H4 (cell line): Measurements from ENCODE around the gene GPRIN1. TPM values are rescaled to one million over a fixed set of nuclear protein-coding genes. Genes with fewer than 3 reads are reported as not detected.

ENCODE experiments used
- DNase-seq: peaks from one replicate; pipeline ENCODE4 v3.0.0-alpha.2; 2015; ENCODE audit warnings: low spot score
- total RNA-seq: library from RNA; depleted of rRNA; stranded (reverse); fragments of >200 nt; shearing (Covaris generic); gene quantifications from 2 replicates; pipeline ENCODE4 v1.2.3, GENCODE V29; 2014; rRNA removed

GPRIN1 gene
- total RNA-seq: 11.7 and 14.0 TPM in 2 replicates

DNA sequence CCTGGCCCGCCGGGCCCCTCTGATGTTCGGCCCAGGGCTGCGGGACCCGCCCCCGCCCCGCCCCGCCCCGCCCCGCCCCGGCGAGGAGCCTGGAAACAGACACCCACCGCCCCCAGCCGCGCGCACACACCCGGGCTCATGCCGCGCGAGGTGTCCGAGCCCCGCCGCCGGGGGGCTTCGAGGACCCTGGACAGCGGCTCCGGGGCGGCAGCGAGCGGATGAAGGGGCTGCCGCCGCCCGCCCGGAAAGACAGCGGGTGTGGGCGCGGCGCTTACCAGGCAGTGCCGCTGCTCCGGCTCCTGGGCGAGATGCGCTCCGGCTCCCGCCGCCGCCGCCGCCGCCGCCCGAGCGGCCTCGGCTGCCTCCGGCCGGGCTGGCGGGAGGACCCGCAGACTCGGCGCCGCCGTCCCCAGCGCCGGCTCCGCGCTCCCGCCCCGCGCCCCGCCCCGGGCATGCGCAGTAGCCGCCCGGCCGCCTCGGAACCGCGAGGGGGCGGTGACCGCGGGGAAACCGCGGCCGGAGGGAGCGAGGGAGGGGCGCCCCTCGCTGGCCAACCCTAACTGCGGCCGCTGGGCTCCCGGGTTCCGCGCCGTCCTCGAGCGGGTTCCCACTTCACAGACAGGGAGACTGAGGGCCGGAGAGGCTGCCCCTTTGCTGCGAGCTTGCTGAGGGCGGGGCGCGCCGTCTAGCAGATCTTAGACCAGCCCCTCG lies at the start of gene GPRIN1:
GPRIN1 (minus strand) TSS at position 433 of the 711 bp plus-strand sequence. CDS start 10,322 bp downstream, outside the sequence.
- DNase-seq: peak; percentile 59

DNA sequence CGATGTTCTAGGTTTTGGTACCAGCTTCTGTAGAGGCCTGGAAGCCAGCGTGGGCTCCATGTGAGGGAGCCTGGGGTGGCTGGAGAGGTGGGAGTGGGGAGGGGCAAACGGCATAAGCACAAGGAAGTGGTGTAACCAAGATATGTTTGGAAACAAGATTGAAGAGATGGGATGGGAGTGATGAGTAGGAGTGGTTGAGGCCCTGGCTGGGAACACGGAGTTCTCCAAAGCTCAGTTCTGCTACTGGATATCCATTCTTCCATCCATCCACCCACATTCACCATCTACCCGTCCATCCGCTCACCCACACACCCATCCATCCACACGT lies 49.5 kb upstream of the GPRIN1 start:
- DNase-seq: no peak

DNA sequence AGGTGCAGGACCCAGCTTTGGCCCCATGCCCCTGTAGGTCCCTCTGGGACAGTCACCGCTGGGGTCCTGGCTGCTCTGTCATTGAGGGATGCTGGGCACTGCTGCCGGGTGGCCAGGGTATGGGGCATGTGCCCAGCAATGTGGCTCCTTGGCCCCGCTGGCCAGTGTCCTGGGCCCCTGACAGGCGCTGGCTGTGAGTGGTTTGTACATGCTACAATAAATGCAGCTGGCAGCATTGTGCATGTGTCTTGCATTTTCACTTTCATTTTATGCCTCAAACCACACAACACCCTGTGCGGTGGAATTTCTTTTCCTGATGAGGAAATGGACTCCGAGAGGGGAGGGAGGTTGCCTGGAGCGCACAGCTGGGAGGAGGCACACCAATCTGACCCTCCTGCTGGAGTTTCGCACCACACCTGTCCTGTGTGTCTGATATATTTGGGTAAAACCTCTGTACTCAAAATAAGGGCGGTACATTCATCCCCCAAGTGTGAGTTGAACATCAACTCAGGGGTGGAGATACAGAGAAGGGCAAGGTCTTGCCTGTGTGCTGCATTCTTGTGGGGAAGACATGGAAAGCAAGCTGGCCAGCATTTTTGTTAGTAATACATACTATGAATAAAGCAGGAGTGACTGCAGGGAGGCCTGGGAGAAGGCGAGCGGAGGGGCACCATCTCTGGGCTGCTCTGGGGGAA lies 49.0 kb upstream of the GPRIN1 start:
- peak; percentile 87 for DNase-seq

GRCh38 chr5:176658007-176658599 lies 48.1 kb upstream of the GPRIN1 start:
- DNase-seq: peak; percentile 83

- no peak for DNase-seq
Observed at GRCh38 chr5:176656467-176656990, 46.6 kb upstream of the GPRIN1 start.

DNA sequence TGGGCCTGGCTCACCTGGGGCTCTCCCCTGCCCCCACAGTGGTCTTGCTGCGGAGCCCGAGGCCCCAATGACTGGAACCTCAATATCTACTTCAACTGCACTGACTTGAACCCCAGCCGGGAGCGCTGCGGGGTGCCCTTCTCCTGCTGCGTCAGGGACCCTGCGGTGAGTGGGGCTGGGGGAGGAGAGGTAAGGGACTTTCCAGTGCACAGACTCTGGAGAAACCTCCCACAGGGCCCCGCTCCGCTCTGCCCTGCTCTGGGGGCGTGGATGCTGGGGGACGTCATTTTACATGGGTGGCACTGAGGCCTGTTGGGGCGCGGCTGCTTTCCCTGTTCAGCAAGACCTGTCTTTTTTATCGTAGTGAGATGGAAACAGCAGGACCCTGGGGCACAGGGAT lies 44.9 kb upstream of the GPRIN1 start:
- no peak for DNase-seq

GRCh38 chr5:176653401-176654385 lies 43.7 kb upstream of the GPRIN1 start:
- no peak for DNase-seq

DNA sequence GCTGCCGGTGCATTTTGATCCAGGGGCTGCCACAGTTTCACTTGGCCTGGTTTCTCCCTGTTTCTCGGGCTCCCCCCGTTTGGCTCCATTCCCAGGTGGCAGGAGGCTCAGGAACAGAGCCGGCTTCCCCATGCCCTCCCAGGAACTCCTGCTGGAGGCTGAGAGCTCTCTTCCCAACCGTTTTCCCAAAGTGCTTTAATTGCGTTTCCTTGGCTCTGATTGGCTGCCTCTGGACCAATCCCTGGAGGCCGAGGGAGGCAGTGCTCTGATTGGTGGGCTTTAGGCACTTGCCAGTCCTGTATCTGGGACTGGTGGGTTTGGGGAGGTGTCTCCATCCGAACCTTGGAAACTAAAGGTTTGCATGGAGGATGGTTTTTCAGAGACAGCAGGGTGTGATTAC lies 42.2 kb upstream of the GPRIN1 start:
- no peak for DNase-seq

GRCh38 chr5:176651472-176651980 lies 41.6 kb upstream of the GPRIN1 start:
- no peak for DNase-seq

GRCh38 chr5:176650354-176650884 lies 40.5 kb upstream of the GPRIN1 start:
- no peak for DNase-seq

GRCh38 chr5:176648474-176649194 lies 38.7 kb upstream of the GPRIN1 start:
- DNase-seq: no peak

DNA sequence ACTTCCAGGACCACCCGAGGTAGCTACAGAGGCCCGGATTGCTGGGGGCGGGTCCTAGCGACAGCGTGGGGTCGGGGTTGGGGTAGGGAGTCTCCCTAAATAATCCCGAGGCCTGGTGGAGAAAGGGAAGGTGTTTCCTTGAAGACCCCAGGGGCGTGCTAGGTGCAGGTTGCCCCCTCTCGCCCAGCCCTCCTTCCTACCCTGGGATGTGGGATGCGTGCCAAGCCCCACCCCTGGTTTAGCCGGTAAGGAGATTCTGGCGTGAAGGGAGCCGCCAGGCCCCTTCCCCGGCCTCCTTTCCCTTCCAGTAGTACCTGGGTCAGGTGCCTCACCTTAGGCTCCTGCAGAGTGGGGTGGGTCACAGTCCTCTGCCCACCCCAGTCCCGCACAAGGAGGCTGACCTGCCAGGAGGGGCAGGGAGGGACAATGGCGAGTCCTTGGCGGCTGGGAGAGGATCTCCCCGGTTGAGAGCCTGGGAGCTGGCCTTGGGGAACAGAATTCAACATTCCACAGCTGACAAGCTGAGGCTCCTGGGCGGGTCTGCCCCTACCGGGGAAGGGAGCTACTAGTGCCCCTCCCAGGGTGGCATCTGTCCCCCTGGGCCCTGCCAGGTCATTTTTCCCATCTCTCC lies 38.0 kb upstream of the GPRIN1 start:
- peak; percentile 51 for DNase-seq

DNA sequence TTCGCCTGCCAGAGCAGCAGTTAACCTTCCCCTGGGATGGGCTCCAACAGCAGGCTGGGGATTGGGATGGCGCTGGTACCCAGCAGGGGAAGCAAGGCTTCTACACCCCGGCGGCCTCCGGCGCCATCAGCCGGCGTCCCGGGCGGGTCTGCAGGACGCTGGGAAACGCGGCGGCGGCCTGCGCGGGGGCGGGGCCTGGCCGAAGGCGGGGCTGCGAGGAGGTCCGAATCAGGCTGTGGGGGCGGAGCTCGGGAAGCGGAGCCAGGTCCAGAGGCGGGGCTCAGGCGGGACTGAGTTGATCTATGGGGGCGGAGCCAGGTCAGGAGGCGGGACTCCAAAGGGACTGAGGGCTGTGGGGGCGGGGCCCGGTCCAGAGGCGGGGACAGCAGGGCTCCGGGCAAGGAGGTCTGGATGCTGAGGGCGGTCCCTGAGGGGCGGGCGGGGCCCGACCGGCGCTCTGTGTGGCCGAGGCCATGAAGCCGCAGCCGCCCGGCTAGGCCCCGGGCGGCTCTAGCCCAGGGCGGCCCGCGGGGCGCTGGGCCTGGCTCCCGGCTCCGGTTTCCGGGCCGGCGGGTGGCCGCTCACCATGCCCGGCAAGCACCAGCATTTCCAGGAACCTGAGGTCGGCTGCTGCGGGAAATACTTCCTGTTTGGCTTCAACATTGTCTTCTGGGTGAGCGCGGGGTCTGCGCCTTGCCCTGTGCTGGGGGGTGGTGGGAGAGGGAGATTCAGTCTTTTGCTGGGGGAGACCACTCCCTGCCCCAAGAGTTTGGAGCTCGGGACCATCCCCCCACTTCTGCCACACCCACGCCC lies 37.3 kb upstream of the GPRIN1 start, which contains the start of gene TSPAN17:
TSPAN17 (plus strand) TSS at position 455 of the 813 bp plus-strand sequence; CDS start at position 587, 132 bp downstream.
- peak; percentile 99 for DNase-seq

GRCh38 chr5:176646707-176647029 lies 36.7 kb upstream of the GPRIN1 start:
- DNase-seq: no peak

- DNase-seq: no peak
Observed at GRCh38 chr5:176646049-176646706, 36.2 kb upstream of the GPRIN1 start.

- DNase-seq: no peak
Observed at GRCh38 chr5:176644878-176645670, 35.1 kb upstream of the GPRIN1 start.

- no peak for DNase-seq
Observed at GRCh38 chr5:176644294-176644693, 34.3 kb upstream of the GPRIN1 start.
